Adrenal gland (tissue), 5 donors: Measurements from ENCODE around the gene DPYD.

Source experiments
- POLR2A ChIP-seq, 2 donors: fragments of 450-650 bp; IDR thresholded peaks; one replicate each; pipeline ENCODE4 v1.6.1; 2017; ENCODE audit warnings: antibody characterized with exemption in 2 of 2, mild to moderate bottlenecking in 2 of 2, moderate library complexity in 1 of 2
- TF ChIP-seq, protein P1 (sequence below), 6 experiments: fragments of 450-650 bp in 4 of 6; fragments of 200-600 bp in 2 of 6; sonication (generic) in 1 of 6; IDR thresholded peaks; 1 replicate in 5 of 6; 2 replicates in 1 of 6; pipeline versions ENCODE4 v1.5.1 to v1.8.0; 2016 to 2021; ENCODE audit warnings: antibody characterized with exemption in 6 of 6, mild to moderate bottlenecking in 2 of 6, moderate library complexity in 1 of 6
- donor health status: DM: no; HTN: no; CAD: no.

DNA sequence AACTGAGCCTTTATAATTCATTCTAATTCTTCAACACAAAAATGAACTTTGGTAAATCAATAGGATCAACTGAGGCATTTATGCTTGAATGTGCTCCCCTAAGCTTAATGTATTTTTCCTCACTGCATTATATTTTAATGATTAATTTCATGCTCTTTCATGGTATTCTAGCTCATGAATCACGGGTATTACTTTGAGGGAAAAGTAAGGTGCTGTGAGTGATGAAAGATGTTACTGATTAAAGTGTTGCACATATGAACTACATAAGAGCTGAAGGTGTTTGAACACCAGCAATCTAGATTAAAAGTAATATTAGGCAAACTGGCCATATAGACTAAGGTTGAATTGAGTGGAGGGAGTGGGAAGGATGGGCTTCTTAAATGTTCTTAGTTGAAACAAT is 1.9 kb downstream of the DPYD start:
- TF ChIP-seq POLR2A (IDR thresholded peaks at IDR 0.05) = no peak
- TF ChIP-seq, protein P1, sequence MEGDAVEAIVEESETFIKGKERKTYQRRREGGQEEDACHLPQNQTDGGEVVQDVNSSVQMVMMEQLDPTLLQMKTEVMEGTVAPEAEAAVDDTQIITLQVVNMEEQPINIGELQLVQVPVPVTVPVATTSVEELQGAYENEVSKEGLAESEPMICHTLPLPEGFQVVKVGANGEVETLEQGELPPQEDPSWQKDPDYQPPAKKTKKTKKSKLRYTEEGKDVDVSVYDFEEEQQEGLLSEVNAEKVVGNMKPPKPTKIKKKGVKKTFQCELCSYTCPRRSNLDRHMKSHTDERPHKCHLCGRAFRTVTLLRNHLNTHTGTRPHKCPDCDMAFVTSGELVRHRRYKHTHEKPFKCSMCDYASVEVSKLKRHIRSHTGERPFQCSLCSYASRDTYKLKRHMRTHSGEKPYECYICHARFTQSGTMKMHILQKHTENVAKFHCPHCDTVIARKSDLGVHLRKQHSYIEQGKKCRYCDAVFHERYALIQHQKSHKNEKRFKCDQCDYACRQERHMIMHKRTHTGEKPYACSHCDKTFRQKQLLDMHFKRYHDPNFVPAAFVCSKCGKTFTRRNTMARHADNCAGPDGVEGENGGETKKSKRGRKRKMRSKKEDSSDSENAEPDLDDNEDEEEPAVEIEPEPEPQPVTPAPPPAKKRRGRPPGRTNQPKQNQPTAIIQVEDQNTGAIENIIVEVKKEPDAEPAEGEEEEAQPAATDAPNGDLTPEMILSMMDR (IDR thresholded peaks at IDR 0.05) = no peak
